PC-3 (cell line): ENCODE results near the gene SHC4. TPM values are rescaled to one million over a fixed set of nuclear protein-coding genes. Genes with fewer than 3 reads are reported as not detected.

Experiments
- ATAC-seq: fragments of 200-7000 bp; cut with Tn5 transposase; 2 replicates; pipeline ENCODE4 v1.9.1; 2020; ENCODE audit warnings: mild to moderate bottlenecking, moderate library complexity
- BruUV-seq: library from RNA; stranded (reverse); fragments of 400-500 nt; replicated peaks from 2 replicates; lab custom pipeline; 2021; lab: Mats Ljungman, UMichigan
- CTCF ChIA-PET: fragments of 300-600 bp; sonication (Branson Sonifier 250); formaldehyde crosslinking; loops from one replicate; lab custom pipeline; 2022; ENCODE audit warnings: antibody characterized with exemption; lab: Charles Lee
- POLR2A ChIA-PET: fragments of 300-600 bp; sonication (Branson Sonifier 250); formaldehyde crosslinking; loops from one replicate; lab custom pipeline; 2022; ENCODE audit warnings: antibody characterized with exemption; ENCODE audit not compliant: unreplicated experiment; lab: Charles Lee
- DNase-seq: peaks from one replicate; pipeline ENCODE4 v3.0.0-alpha.2; 2015
- H2AFZ ChIP-seq: fragments of 300-600 bp; sonication (generic); 2 replicates; pipeline ENCODE4 v1.6.0; 2016; ENCODE audit warnings: antibody characterized with exemption, low read length
- H3F3A ChIP-seq: fragments of 300-600 bp; sonication (generic); one replicate; pipeline ENCODE4 v1.6.0; 2017; ENCODE audit warnings: antibody characterized with exemption, low read length, control low read depth, mild to moderate bottlenecking; ENCODE audit not compliant: unreplicated experiment
- H3K27ac ChIP-seq: fragments of 300-600 bp; sonication (generic); 2 replicates; pipeline ENCODE4 v1.5.1; 2016; ENCODE audit warnings: mild to moderate bottlenecking, low read length
- H3K27me3 ChIP-seq: fragments of 300-600 bp; sonication (generic); 2 replicates; pipeline ENCODE4 v1.6.1; 2016; ENCODE audit warnings: low read length, mixed read lengths
- H3K36me3 ChIP-seq: fragments of 300-600 bp; sonication (generic); 2 replicates; pipeline ENCODE4 v1.6.1; 2016; ENCODE audit warnings: low read depth, mixed run types, low read length, mixed read lengths
- H3K4me1 ChIP-seq: fragments of 300-600 bp; sonication (generic); 2 replicates; pipeline ENCODE4 v1.5.1; 2016; ENCODE audit warnings: low read length; ENCODE audit not compliant: insufficient read depth
- H3K4me2 ChIP-seq: fragments of 300-600 bp; sonication (generic); 2 replicates; pipeline ENCODE4 v1.6.0; 2016; ENCODE audit warnings: low read length
- H3K4me3 ChIP-seq: fragments of 300-600 bp; sonication (generic); 2 replicates; pipeline ENCODE4 v1.5.1; 2016; ENCODE audit warnings: mild to moderate bottlenecking, low read length, mixed read lengths
- H3K79me2 ChIP-seq: fragments of 300-600 bp; sonication (generic); 2 replicates; pipeline ENCODE4 v1.6.1; 2017; ENCODE audit warnings: low read length, mixed read lengths
- H3K9ac ChIP-seq: fragments of 300-600 bp; sonication (generic); 2 replicates; pipeline ENCODE4 v1.6.0; 2016; ENCODE audit warnings: mild to moderate bottlenecking, low read length
- H3K9me2 ChIP-seq: fragments of 300-600 bp; sonication (generic); replicated peaks from 2 replicates; pipeline ENCODE4 v1.6.1; 2016; ENCODE audit warnings: mixed run types, low read length, mixed read lengths
- H3K9me3 ChIP-seq: fragments of 300-600 bp; sonication (generic); 2 replicates; pipeline ENCODE4 v1.6.1; 2016; ENCODE audit warnings: low read length, mixed read lengths
- H4K20me1 ChIP-seq: fragments of 300-600 bp; sonication (generic); 2 replicates; pipeline ENCODE4 v1.6.1; 2016; ENCODE audit warnings: low read length, mixed read lengths
- EZH2 ChIP-seq: fragments of 300-600 bp; sonication (generic); IDR thresholded peaks from one replicate; pipeline ENCODE4 v1.6.1; 2017; ENCODE audit warnings: antibody characterized with exemption, mild to moderate bottlenecking, low read length; ENCODE audit not compliant: unreplicated experiment
- EZH2phosphoT487 ChIP-seq: fragments of 300-600 bp; sonication (generic); IDR thresholded peaks from 2 replicates; pipeline ENCODE4 v1.6.1; 2018; ENCODE audit warnings: mild to moderate bottlenecking, antibody characterized with exemption, low read length, borderline replicate concordance
- intact Hi-C: fragments of 100-400 bp; cut with micrococcal nuclease; formaldehyde crosslinking; loops from 2 replicates; pipeline ENCODE4 v1.9.0; 2023
- total RNA-seq: library from RNA; depleted of rRNA; stranded (reverse); fragments of >200 nt; gene quantifications from 2 replicates; pipeline ENCODE4 v1.2.3, GENCODE V29; 2014
- TF ChIP-seq, protein P1 (sequence below): fragments of 300-600 bp; sonication (generic); conservative IDR thresholded peaks from 2 replicates; pipeline ENCODE4 v1.5.1; 2017; ENCODE audit warnings: antibody characterized with exemption, low read depth, mild to moderate bottlenecking, low read length

Gene SHC4
- total RNA-seq, 1 experiment from 2014 or later = 2.4 TPM

DNA sequence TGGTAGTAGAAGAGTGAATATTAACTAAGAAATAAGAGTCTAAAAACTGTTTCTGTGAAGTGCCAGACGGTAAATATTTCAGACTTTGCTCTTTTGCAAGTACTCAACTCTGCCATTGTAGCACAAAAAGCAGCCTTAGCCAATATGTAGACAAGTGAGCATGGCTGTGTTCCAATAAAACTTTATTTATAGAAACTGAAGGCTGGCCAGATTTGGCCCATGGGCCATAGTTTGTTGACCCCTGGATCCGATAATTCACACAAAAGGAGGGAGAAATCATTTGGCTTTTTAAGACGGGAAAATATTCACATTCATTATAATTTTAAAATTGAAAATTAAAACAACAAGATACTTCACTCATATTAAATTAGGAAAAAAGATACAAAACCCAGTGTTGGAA lies 70.4 kb downstream of the SHC4 start:
- Histone ChIP-seq H3K9ac (no peak overlapping the region), H3K27ac (no peak overlapping the region), H3K4me3 (no peak overlapping the region), H3K79me2 (no peaks in the 10 kb centered on the region), H3K9me2 (no peaks in the 10 kb centered on the region), H3K9me3 (no peaks in the 10 kb centered on the region), H2AFZ (no peak overlapping the region), H3K4me1 (peaks cover 6% of the 10 kb centered on the region; the same call in 1 of the 2 replicates), H3F3A (no peaks in the 10 kb centered on the region), H4K20me1 (no peaks in the 10 kb centered on the region), H3K4me2 (no peak overlapping the region), H3K36me3 (no peaks in the 10 kb centered on the region), H3K27me3 (no peaks in the 10 kb centered on the region)
- ATAC-seq = no peak
- no peak for DNase-seq
- no peak for TF ChIP-seq EZH2phosphoT487
- TF ChIP-seq, protein P1, sequence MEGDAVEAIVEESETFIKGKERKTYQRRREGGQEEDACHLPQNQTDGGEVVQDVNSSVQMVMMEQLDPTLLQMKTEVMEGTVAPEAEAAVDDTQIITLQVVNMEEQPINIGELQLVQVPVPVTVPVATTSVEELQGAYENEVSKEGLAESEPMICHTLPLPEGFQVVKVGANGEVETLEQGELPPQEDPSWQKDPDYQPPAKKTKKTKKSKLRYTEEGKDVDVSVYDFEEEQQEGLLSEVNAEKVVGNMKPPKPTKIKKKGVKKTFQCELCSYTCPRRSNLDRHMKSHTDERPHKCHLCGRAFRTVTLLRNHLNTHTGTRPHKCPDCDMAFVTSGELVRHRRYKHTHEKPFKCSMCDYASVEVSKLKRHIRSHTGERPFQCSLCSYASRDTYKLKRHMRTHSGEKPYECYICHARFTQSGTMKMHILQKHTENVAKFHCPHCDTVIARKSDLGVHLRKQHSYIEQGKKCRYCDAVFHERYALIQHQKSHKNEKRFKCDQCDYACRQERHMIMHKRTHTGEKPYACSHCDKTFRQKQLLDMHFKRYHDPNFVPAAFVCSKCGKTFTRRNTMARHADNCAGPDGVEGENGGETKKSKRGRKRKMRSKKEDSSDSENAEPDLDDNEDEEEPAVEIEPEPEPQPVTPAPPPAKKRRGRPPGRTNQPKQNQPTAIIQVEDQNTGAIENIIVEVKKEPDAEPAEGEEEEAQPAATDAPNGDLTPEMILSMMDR = no peak
- no peak for TF ChIP-seq EZH2
- CTCF ChIA-PET = no interaction called here
- intact Hi-C loops = no loop called here
- POLR2A ChIA-PET = no interaction called here
- BruUV-seq = no TSS peak

DNA sequence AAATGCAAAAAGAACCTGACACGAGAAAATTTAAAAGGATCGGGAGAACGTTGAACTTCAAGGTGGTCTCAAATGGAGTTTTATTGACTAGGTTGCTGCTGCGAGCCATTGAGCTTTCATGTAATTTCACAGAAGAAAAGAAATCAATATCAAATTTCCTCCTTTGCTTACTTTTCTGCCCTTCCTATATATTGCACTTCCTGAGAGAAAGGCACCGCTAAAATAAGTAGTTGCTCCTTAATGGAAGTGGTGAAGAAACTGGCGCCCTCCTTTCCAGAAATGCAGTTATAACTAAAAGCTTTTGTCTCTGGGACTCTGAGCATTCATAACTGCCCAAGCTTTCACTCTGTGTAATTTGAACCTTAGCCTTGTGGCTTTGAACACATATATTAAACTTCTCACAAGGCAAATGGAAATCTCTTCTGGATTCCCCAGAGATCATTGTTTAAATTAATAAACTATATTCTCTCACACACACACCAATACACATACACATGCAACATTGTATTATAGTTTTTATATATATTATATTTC lies 72.4 kb downstream of the SHC4 start:
- H3K4me2 ChIP-seq = no peak overlapping the region

More for the DNA sequence above, 72.4 kb downstream of the SHC4 start:
- Histone ChIP-seq H3K27me3 (no peaks in the 10 kb centered on the region), H3K4me3 (no peak overlapping the region), H3K9me2 (no peaks in the 10 kb centered on the region), H3K79me2 (no peaks in the 10 kb centered on the region), H3K4me1 (peaks cover 6% of the 10 kb centered on the region; the same call in 1 of the 2 replicates), H2AFZ (no peak overlapping the region), H3K27ac (no peak overlapping the region), H3F3A (no peaks in the 10 kb centered on the region), H3K36me3 (no peaks in the 10 kb centered on the region), H4K20me1 (no peaks in the 10 kb centered on the region), H3K9ac (no peak overlapping the region), H3K9me3 (no peaks in the 10 kb centered on the region)
- POLR2A ChIA-PET = no interaction called here
- no TSS peak for BruUV-seq
- CTCF ChIA-PET = interaction anchor here (0.6 kb wide), 1 partner anchor 75 kb away, joined by 3 read pairs; no protein-coding TSS in a partner anchor
- TF ChIP-seq EZH2phosphoT487 (no peak), EZH2 (no peak)
- TF ChIP-seq, protein P1 = no peak
- intact Hi-C loops = no loop called here
- ATAC-seq (no peak), DNase-seq (no peak)
